Coronary artery (tissue), 2 donors: ENCODE results near the gene SYT9.

Experiments
- DNase-seq: peaks from one replicate; pipeline ENCODE4 v3.0.0-alpha.2; 2017; ENCODE audit warnings: low spot score
- H3K27ac ChIP-seq, 2 donors: fragments of 200-600 bp; sonication (generic); one replicate each; pipeline ENCODE4 v1.5.1; 2016 to 2019
- H3K4me3 ChIP-seq: fragments of 200-600 bp; sonication (generic); 2 replicates; pipeline ENCODE4 v1.5.1; 2016; ENCODE audit warnings: mild to moderate bottlenecking, moderate library complexity
- TF ChIP-seq, protein P1 (sequence below): fragments of 200-600 bp; sonication (generic); IDR thresholded peaks from one replicate; pipeline ENCODE4 v1.5.1; 2019; ENCODE audit warnings: antibody characterized with exemption

SYT9 gene

DNA sequence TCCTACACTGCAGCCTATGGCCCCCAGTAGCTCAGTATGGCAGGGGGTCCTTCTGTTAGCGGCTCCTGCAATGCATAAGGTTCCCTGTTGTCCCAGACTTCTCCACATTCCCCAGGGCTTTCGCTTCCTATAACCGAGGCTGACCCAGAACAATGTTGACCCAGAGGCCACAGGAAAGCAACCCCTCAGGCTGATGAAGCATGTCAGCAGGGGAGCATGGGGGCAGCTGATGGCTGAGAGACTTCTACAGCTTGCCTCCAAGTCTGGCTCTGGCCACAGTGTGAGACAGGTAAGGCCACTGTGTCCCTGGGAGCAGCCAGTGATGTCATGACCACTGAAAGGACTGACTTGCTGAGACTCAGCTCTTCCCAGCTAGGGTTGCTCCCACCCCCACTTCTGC, 249.5 kb downstream of the SYT9 start:
- H3K27ac ChIP-seq, result no peak overlapping the region
- no peak overlapping the region for H3K4me3 ChIP-seq
- TF ChIP-seq, protein P1, sequence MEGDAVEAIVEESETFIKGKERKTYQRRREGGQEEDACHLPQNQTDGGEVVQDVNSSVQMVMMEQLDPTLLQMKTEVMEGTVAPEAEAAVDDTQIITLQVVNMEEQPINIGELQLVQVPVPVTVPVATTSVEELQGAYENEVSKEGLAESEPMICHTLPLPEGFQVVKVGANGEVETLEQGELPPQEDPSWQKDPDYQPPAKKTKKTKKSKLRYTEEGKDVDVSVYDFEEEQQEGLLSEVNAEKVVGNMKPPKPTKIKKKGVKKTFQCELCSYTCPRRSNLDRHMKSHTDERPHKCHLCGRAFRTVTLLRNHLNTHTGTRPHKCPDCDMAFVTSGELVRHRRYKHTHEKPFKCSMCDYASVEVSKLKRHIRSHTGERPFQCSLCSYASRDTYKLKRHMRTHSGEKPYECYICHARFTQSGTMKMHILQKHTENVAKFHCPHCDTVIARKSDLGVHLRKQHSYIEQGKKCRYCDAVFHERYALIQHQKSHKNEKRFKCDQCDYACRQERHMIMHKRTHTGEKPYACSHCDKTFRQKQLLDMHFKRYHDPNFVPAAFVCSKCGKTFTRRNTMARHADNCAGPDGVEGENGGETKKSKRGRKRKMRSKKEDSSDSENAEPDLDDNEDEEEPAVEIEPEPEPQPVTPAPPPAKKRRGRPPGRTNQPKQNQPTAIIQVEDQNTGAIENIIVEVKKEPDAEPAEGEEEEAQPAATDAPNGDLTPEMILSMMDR, result no peak
- no peak for DNase-seq

DNA sequence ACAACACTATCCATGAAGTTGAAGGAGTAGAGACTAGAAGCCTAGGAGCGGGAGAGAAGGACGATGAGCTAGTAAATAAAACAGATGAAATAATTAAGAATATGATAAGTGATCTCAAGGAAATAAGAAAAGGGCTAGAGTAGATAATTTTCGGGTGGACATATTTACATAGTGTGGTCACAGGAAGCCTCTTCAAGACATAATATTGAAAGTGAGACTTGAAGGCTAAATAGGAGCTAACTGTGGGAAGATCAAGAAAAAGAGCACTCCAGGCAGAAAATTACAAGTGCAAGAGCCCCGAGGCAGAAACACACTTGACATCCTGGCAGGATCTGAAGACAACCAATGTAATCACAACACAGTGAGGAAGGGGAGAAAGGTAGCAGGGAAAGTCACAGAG, 250.2 kb downstream of the SYT9 start:
- DNase-seq, result no peak
- Histone ChIP-seq H3K4me3 (no peak overlapping the region), H3K27ac (no peak overlapping the region)
- TF ChIP-seq, protein P1, result no peak

DNA sequence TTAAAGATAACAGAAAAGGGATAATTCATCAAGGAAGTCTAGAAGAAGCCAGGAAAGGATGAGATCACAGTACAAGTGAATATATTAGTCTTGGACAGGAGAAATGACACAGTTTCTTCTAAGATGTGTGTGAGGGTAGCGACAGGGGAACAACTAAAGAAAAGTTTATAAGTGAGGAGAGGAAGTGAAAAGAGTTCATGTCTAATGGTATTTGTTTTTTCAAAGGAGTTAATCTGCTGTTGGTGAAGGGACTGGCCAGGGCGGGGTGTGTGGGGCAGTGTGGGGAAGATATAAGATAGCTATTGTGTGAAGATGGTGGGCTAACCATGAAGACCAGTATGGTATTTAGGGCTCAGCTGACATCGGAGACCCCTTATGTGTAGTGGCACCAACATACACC, 254.5 kb downstream of the SYT9 start:
- TF ChIP-seq, protein P1, result no peak
- Histone ChIP-seq H3K4me3 (no peak overlapping the region), H3K27ac (no peak overlapping the region)
- DNase-seq, result no peak

DNA sequence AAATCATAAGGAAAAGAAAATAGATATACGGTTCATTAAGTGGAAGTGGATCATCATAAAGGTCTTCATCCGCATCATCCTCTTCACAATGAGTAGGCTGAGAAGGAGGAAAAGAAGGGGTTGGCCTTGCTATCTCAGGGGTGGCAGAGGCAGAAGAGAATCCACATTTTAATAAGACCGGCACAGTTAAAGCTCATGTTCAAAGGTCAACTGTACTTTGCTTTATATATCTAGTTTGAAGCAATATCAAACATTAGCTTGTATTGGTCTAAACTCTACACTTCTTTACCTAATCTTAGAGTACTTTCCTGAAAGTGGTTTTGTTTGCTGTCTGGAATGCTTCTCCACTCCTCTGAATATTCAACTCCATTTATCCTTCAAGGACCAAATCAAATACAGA, 256.4 kb downstream of the SYT9 start:
- no peak for DNase-seq
- no peak overlapping the region for H3K4me3 ChIP-seq
- H3K27ac ChIP-seq, result no peak overlapping the region
- TF ChIP-seq, protein P1, result no peak

DNA sequence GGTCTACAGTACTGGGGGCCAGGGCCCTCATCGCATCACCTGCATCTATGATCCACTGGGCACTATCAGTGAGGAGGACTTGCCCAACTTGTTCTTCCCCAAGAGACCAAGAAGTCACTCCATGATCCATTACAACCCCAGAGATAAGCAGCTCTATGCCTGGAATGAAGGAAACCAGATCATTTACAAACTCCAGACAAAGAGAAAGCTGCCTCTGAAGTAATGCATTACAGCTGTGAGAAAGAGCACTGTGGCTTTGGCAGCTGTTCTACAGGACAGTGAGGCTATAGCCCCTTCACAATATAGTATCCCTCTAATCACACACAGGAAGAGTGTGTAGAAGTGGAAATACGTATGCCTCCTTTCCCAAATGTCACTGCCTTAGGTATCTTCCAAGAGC, 258.3 kb downstream of the SYT9 start:
- Histone ChIP-seq H3K27ac (no peak overlapping the region), H3K4me3 (no peak overlapping the region)
- TF ChIP-seq, protein P1, result no peak
- peak; percentile 11 for DNase-seq

DNA sequence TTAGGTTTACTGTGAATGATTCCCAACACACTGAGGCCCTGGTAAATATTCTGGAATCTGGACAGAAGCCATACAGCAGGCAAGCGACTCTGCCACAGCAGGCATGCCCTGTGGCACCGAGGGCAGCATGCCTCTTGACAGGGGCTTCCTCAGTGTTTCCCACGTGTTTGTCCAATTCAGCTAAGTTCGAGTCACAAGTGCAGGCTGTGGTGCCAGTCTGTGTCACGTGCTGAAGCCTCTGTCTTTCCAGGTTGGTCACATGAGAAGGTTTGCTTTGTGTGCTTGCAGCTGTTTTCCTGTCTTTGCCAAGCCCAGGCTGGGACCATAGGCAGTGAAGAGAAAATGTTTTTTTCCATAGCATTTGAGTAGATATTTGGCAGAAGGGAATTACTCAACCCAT, 259.7 kb downstream of the SYT9 start:
- peak; percentile 77 for DNase-seq
- H3K4me3 ChIP-seq, result peak overlapping the region; percentile 91
- TF ChIP-seq, protein P1, result no peak
- H3K27ac ChIP-seq, result peak overlapping the region; percentile 86 to 95

DNA sequence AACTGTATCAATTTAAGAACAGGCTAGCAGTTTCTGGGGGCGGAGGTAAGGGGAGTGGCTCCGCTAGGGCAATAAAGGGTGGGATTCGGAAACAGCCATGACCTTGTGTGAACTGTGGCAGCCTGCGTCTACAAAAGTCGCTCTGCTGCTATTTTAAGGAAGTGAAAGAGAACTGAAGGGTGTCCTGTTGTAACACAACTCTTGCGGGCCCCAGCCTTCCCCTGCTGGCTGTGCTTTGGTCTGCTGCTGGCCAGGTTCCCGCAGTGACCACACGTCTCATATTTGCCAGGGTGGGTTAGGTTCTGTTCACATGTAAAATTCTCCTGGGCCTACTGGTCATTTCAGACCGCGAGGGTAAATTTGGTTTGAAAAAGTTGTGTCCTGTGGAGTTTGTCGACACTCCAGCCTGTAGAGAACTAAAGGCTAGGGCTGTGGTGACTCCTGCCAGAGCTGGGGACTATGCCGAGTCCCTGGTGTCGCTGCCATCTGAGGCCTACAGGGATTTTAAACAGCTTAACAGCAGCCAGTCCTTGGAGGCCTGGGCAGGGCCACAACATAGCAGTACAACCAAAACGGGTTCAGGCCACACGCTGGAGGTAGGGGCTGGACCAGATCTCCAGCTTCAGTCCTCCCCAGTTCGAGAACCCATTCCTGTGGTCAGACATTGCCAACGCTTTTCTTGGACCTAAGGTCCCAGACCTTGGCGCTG, 261.0 kb downstream of the SYT9 start:
- Histone ChIP-seq H3K27ac (peak overlapping the region; percentile 86 to 95), H3K4me3 (peak overlapping the region; percentile 91)
- DNase-seq, result peak; percentile 90
- TF ChIP-seq, protein P1, result no peak
